GM12873 (cell line): ENCODE data around the gene ADAMTS19.

Source experiments
- TF ChIP-seq, protein P1 (sequence below): IDR thresholded peaks from 2 replicates; pipeline ENCODE4 v1.5.1; 2012; ENCODE audit warnings: low read depth, mild to moderate bottlenecking, moderate library complexity, low read length, control low read depth; ENCODE audit not compliant: insufficient read depth; ENCODE audit errors: missing control alignments

The ADAMTS19 gene

DNA sequence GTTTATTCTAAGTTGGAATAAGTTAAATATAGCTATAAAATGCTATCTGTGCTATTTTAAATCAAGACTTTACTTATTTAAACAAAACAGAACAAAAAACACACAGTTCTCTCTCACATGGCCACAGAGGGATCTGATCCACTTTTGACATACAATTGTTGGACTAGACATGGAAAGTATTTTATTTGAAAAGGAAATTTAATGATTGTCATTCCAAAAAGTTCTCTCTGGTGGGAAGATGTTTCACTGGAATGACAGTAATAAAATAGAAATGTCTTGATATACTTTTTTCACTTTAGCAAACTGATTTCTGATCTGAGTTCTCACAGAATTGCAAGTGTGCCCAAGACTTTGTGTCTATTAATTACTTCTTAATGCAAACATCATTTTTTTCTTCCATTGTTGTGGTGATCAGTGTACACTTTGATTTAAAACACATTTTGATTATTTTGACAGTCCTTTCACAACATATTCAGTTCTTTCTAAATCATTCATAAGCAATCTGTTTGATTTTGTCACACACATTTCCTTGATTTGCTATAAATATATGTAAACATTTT lies 257.7 kb downstream of the ADAMTS19 start:
- TF ChIP-seq, protein P1, sequence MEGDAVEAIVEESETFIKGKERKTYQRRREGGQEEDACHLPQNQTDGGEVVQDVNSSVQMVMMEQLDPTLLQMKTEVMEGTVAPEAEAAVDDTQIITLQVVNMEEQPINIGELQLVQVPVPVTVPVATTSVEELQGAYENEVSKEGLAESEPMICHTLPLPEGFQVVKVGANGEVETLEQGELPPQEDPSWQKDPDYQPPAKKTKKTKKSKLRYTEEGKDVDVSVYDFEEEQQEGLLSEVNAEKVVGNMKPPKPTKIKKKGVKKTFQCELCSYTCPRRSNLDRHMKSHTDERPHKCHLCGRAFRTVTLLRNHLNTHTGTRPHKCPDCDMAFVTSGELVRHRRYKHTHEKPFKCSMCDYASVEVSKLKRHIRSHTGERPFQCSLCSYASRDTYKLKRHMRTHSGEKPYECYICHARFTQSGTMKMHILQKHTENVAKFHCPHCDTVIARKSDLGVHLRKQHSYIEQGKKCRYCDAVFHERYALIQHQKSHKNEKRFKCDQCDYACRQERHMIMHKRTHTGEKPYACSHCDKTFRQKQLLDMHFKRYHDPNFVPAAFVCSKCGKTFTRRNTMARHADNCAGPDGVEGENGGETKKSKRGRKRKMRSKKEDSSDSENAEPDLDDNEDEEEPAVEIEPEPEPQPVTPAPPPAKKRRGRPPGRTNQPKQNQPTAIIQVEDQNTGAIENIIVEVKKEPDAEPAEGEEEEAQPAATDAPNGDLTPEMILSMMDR: no peak

DNA sequence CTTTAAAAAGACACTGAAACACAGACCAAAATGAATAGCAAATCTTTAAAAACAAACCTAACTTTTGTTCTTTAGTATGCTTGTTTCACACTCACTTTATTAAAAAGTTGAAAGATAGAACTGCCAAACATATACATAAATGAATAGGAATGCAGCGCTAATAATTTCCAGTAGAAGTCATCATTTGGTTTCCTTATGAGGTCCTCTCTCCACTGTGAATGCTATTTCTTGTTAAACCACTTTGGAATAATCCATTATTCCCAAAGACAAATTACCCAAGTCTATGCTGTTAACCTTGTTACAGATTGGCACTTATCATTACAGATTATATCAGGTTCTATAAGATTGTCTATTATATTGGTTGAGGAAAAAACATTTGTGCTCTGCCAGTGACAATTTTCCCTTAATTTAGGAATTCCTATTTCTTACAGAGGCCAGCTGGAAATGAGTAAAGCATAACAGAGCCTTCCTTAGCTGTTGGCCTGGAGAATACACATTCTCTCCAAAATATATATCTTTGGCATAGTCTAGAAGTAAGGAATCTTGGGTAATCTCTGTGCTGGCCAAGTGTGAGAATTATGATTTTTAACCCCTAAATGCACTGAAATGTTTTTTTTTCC lies 258.5 kb downstream of the ADAMTS19 start:
- TF ChIP-seq, protein P1: no peak

DNA sequence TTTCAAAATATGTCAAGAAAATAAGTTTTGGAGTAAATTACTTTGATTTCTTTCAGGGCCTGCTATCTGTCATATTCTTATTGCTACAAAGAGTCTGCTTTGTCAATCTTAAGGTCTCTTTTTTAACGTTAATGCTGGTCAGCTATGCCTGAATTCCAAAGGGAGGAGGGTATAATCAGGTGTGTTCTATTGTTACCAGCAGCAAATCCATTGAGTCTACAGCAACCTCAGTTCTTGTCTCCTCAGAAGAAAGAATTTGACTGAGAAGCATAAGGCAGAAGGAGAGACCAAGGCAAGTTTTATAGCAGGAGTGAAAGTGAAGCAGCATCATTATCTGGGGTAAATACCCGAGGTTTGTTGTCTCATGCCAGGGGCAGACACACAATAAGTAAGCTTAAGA lies 264.1 kb downstream of the ADAMTS19 start:
- TF ChIP-seq, protein P1: no peak

DNA sequence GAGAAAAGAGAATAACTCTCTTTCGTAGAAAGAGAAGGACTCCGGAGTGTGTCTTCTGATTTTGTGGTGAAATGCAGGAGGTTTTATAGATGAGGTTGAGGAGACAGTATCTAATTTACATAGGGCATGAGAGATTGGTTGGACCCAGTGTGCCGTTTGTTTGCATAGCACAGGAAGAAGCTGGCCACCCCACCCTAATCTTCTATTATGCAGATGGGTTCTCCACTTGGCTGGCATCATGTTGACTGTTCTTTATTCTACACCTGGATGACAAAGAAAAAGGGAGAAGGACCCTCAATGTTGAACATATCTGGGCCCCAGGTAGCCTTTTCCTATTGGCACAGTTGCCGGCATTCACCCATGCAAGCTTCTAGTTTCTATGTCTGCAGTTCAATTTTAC lies 264.5 kb downstream of the ADAMTS19 start:
- TF ChIP-seq, protein P1: no peak

DNA sequence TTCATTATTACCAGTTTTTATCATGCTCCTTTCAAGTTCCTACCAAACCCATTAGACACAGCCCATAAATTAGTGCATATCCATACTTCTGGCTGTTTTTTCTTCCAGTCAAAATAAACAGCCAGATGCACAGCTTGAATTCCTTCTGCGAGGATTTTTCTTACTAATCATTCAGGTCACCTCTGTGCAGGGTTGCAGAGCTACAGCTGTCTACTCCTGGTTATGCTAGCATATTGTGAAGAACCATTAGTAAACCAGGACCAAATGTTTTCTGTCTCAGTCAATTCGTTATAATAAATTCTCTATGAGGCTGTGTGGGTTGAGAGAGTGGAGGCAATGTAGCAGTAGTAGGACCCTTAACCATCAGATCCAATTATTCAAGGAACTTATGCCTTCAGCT lies 279.7 kb downstream of the ADAMTS19 start:
- TF ChIP-seq, protein P1: no peak

DNA sequence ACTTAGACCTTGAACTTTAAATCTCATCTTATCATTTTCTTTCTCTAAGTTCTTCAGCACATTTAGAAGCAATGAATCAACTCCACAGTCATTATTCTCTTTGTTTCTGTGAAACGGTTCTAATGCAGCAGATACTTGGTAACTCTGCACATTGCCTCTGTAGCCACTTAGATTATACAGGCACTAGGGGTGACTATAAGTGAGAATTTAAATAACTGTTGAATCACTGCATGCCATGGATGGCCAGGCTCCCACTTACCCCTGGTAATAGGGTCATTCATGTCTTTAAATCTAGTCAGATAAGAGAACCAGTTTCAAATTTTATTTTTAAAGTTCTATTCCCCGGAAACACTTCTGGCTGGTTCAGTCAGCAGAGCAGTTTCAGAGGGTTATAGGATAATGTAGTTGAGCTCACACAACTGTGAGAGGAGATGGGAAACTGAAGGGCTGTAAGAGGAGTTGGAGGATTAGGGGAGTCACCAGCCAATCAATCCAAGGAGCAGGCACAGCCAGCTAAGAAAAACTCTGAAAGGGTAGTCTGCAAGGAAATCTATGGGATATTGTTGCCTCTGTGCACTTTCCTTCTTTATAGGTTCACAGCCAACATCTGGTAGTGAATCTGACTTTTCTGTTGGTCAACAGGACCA lies 283.6 kb downstream of the ADAMTS19 start:
- TF ChIP-seq, protein P1: no peak

DNA sequence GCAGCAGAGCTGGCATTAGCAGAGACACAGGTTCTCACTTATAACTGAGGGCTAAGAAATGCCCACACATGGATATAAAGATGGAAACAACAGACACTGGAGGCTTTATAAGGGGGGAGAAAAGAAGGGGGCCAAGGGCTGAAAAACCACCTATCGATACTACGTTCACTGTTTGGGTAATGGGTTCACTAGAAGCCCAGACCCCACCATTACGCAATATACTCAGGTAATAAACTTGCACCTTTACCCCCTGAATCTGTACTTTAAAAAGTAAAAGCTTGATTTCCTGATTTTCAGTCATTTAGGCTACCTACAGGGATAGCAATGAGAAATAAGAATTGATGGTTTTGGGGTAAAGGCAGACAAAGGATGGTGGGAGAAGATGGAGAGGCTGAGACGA lies 285.9 kb downstream of the ADAMTS19 start:
- TF ChIP-seq, protein P1: no peak
